SK-N-SH treated with all-trans-retinoic acid at 6 μM for 48 hours (cell line): ENCODE results near the gene HDAC4.

ENCODE experiments used
- ATAC-seq: fragments of 200-7000 bp; cut with Tn5 transposase; 3 replicates; pipeline ENCODE4 v1.9.1; 2020; ENCODE audit warnings: mild to moderate bottlenecking, moderate library complexity
- ARNTL ChIP-seq: fragments of 450-650 bp; formaldehyde crosslinking; IDR thresholded peaks from 2 replicates; pipeline ENCODE4 v1.5.0; 2020; ENCODE audit warnings: low read depth, mild to moderate bottlenecking, moderate library complexity, borderline replicate concordance
- BACH2 ChIP-seq: fragments of 250-450 bp; sonication (Bioruptor Pico); IDR thresholded peaks from 2 replicates; pipeline ENCODE4 v1.9.0; 2021; ENCODE audit warnings: mild to moderate bottlenecking, borderline replicate concordance
- CREB5 ChIP-seq: fragments of 250-450 bp; sonication (Bioruptor Pico); IDR thresholded peaks from 2 replicates; pipeline ENCODE4 v1.5.1; 2020; ENCODE audit warnings: low read depth, mild to moderate bottlenecking, moderate library complexity
- CSDC2 ChIP-seq: fragments of 250-450 bp; sonication (Bioruptor Pico); IDR thresholded peaks from 2 replicates; pipeline ENCODE4 v1.5.0; 2020; ENCODE audit warnings: mild to moderate bottlenecking, moderate library complexity
- CSRNP3 ChIP-seq: fragments of 250-450 bp; sonication (Bioruptor Pico); IDR thresholded peaks from 2 replicates; pipeline ENCODE4 v1.5.1; 2021; ENCODE audit warnings: mild to moderate bottlenecking, moderate library complexity
- ESRRG ChIP-seq: fragments of 250-450 bp; sonication (Bioruptor Pico); IDR thresholded peaks from 2 replicates; pipeline ENCODE4 v1.6.1; 2021; ENCODE audit warnings: mild to moderate bottlenecking
- GLIS3 ChIP-seq: fragments of 250-450 bp; sonication (Bioruptor Pico); IDR thresholded peaks from 2 replicates; pipeline ENCODE4 v1.5.0; 2020; ENCODE audit warnings: mild to moderate bottlenecking, moderate library complexity
- OSR1 ChIP-seq: fragments of 250-450 bp; sonication (Bioruptor Pico); IDR thresholded peaks from 2 replicates; pipeline ENCODE4 v1.8.0; 2022; ENCODE audit warnings: moderate library complexity, mild to moderate bottlenecking, inconsistent platforms
- PATZ1 ChIP-seq: fragments of 250-450 bp; sonication (Bioruptor Pico); IDR thresholded peaks from 2 replicates; pipeline ENCODE4 v1.8.0; 2020; ENCODE audit warnings: mild to moderate bottlenecking, moderate library complexity, borderline replicate concordance
- PPARA ChIP-seq: fragments of 250-450 bp; sonication (Bioruptor Pico); IDR thresholded peaks from 2 replicates; pipeline ENCODE4 v1.5.0; 2020; ENCODE audit warnings: mild to moderate bottlenecking, borderline replicate concordance
- RARB ChIP-seq: fragments of 250-450 bp; sonication (Bioruptor Pico); IDR thresholded peaks from 2 replicates; pipeline ENCODE4 v1.8.0; 2021; ENCODE audit warnings: mild to moderate bottlenecking, moderate library complexity
- SNAI2 ChIP-seq: fragments of 250-450 bp; sonication (Bioruptor Pico); IDR thresholded peaks from 2 replicates; pipeline ENCODE4 v1.5.0; 2020; ENCODE audit warnings: mild to moderate bottlenecking, moderate library complexity
- ZC3H10 ChIP-seq: fragments of 250-450 bp; sonication (Bioruptor Pico); IDR thresholded peaks from 2 replicates; pipeline ENCODE4 v1.5.1; 2021; ENCODE audit warnings: mild to moderate bottlenecking, moderate library complexity
- ZFP3 ChIP-seq: fragments of 250-450 bp; sonication (Bioruptor Pico); IDR thresholded peaks from 2 replicates; pipeline ENCODE4 v1.5.0; 2020; ENCODE audit warnings: mild to moderate bottlenecking, moderate library complexity
- ZFP30 ChIP-seq: fragments of 450-650 bp; formaldehyde crosslinking; IDR thresholded peaks from 2 replicates; pipeline ENCODE4 v1.5.0; 2022; ENCODE audit warnings: mild to moderate bottlenecking, moderate library complexity
- ZNF565 ChIP-seq: fragments of 450-650 bp; formaldehyde crosslinking; conservative IDR thresholded peaks from 2 replicates; pipeline ENCODE4 v1.5.0; 2020; ENCODE audit warnings: low read depth, mild to moderate bottlenecking, moderate library complexity
- ZNF70 ChIP-seq: fragments of 450-650 bp; formaldehyde crosslinking; IDR thresholded peaks from 2 replicates; pipeline ENCODE4 v1.5.0; 2020; ENCODE audit warnings: mild to moderate bottlenecking, moderate library complexity
- ZNF8 ChIP-seq: fragments of 450-650 bp; formaldehyde crosslinking; IDR thresholded peaks from 2 replicates; pipeline ENCODE4 v1.5.0; 2020; ENCODE audit warnings: mild to moderate bottlenecking, moderate library complexity

HDAC4 gene

GRCh38 chr2:239035997-239036731 lies 364.7 kb downstream of the HDAC4 start:
- no peak for ATAC-seq
- TF ChIP-seq OSR1 (CRISPR knock-in tag), result no peak
- TF ChIP-seq CSDC2 (CRISPR knock-in tag), result no peak
- no peak for TF ChIP-seq SNAI2 (CRISPR knock-in tag)
- no peak for TF ChIP-seq ESRRG (CRISPR knock-in tag)
- TF ChIP-seq RARB (CRISPR knock-in tag), result no peak
- TF ChIP-seq BACH2 (CRISPR knock-in tag), result no peak

GRCh38 chr2:239035361-239035814 lies 365.4 kb downstream of the HDAC4 start:
- ATAC-seq, result peak; percentile 96
- TF ChIP-seq BACH2 (CRISPR knock-in tag) (no peak), ZNF70 (CRISPR knock-in tag) (no peak), SNAI2 (CRISPR knock-in tag) (no peak)

- peak; percentile 10; the same call in 2 of the 3 replicates for ATAC-seq
- TF ChIP-seq GLIS3 (CRISPR knock-in tag) (no peak), RARB (CRISPR knock-in tag) (no peak), PATZ1 (CRISPR knock-in tag) (no peak), ZFP3 (CRISPR knock-in tag) (no peak)
Observed at GRCh38 chr2:239034561-239035341, 366.1 kb downstream of the HDAC4 start.

- ATAC-seq, result no peak
- TF ChIP-seq BACH2 (CRISPR knock-in tag) (no peak), ZNF8 (no peak), CSDC2 (CRISPR knock-in tag) (no peak), PPARA (CRISPR knock-in tag) (no peak), ZC3H10 (no peak), ARNTL (CRISPR knock-in tag) (no peak), ZNF70 (CRISPR knock-in tag) (no peak), ZNF565 (no peak), GLIS3 (CRISPR knock-in tag) (no peak), ZFP3 (CRISPR knock-in tag) (no peak), PATZ1 (CRISPR knock-in tag) (no peak), CSRNP3 (no peak), ZFP30 (no peak), ESRRG (CRISPR knock-in tag) (no peak), CREB5 (CRISPR knock-in tag) (no peak)
Observed at GRCh38 chr2:239033801-239034560, 366.8 kb downstream of the HDAC4 start.
